ENCODE data around the gene TTYH2.
"Not testable (repeated sequence)": the region's sequence is repeated elsewhere in the genome, so short reads cannot be mapped to it uniquely, and the experiment has no call there.

TTYH2 gene, protein sequence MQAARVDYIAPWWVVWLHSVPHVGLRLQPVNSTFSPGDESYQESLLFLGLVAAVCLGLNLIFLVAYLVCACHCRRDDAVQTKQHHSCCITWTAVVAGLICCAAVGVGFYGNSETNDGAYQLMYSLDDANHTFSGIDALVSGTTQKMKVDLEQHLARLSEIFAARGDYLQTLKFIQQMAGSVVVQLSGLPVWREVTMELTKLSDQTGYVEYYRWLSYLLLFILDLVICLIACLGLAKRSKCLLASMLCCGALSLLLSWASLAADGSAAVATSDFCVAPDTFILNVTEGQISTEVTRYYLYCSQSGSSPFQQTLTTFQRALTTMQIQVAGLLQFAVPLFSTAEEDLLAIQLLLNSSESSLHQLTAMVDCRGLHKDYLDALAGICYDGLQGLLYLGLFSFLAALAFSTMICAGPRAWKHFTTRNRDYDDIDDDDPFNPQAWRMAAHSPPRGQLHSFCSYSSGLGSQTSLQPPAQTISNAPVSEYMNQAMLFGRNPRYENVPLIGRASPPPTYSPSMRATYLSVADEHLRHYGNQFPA

DNA sequence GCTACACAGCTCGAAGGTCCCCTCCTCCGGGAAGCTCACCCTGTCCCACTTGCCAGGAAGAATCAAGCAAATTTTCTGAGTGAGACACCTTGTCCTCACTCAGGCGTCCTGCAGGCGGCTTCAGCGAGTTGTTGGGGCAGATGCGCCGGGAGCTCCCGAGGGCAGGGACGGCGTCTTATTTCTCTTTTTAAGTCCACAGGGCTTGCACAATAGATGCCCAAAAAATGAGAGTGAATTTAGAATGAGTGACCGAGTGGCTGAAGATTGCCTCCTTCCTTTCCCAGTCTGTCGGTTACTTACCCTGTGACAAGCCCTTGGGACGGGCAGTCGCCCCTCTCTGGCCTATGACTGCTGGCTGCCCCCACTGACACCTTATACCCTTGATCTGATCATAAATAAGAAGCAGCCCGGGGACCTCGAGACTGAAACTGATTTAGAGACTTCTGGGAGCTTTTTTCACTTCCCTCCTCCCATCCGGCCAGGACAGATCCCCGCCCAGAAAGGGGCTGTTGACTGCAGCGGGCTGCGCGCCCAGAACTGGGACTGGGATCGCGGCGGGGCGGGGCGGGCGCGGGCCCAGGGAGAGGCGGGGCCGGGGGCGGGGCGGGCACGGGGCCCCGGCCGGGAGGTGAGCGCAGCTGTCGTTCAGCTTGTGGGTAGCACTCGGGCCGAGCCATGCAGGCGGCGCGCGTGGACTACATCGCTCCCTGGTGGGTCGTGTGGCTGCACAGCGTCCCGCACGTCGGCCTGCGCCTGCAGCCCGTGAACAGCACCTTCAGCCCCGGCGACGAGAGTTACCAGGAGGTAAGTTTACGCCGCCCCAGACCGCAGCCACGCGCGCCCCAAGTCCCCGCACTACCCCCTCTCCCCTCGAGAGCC is at the start of gene TTYH2:
TTYH2 (plus strand) TSS at position 659 of the 879 bp plus-strand sequence; CDS start at position 676, 17 bp downstream.
- DNase-seq (ENCODE audit: low read depth in 2 of 2): peak; percentile 22 to 38

DNA sequence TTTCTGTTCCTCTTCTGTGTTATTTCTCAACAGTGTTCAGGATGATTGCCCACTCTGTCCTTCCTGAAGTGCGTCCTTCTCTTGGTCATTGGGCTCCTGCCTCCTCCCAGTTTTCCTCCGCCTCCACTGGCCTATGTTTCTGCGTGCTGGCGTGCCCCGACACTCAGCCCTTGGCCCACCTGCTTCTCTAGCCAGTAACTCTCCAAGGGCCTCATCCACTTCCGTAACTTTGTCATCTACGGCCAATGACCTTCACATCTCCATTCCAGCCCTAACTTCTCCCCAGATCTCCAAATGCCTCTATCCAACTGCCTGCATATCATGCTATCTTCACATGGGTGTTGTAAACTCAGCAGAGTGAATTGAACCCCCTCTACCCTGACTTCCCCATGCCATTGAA is 49.5 kb upstream of the TTYH2 start:
- DNase-seq (ENCODE audit: low read depth in 2 of 2): no peak

GRCh38 chr17:74164446-74165045 is 48.8 kb upstream of the TTYH2 start:
- no peak for DNase-seq (ENCODE audit: low read depth in 2 of 2)

GRCh38 chr17:74165797-74166365 is 47.5 kb upstream of the TTYH2 start:
- DNase-seq (ENCODE audit: low read depth in 2 of 2): no peak

GRCh38 chr17:74170924-74171323 is 42.4 kb upstream of the TTYH2 start:
- DNase-seq (ENCODE audit: low read depth in 2 of 2): no peak

- DNase-seq (ENCODE audit: low read depth in 2 of 2): no peak
Measured at GRCh38 chr17:74172700-74173099, 40.7 kb upstream of the TTYH2 start.

- DNase-seq (ENCODE audit: low read depth in 2 of 2): no peak
Measured at GRCh38 chr17:74176546-74177001, 36.8 kb upstream of the TTYH2 start.

- DNase-seq (ENCODE audit: low read depth in 2 of 2): no peak
Measured at GRCh38 chr17:74177018-74177450, 36.3 kb upstream of the TTYH2 start.

DNA sequence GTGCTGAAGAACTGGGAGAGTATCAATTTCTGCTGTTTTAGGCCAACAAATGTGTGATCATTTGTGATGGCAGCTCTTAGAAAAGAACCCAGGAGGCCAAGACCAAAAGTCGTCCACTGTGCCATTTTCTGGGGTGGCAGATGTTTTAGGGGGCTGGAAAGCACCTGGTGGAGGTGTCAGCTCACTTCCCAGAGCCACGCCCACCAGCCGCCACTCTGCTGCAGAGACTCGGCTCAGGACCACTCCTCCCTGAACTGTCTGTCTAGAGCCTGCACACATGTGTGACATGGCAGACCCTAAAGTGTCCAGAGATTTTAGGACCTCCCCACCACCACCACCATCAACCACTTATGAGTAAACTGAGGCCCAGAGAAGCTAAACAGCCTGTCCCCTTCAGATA is 33.8 kb upstream of the TTYH2 start:
- DNase-seq (ENCODE audit: low read depth in 2 of 2): no peak

DNA sequence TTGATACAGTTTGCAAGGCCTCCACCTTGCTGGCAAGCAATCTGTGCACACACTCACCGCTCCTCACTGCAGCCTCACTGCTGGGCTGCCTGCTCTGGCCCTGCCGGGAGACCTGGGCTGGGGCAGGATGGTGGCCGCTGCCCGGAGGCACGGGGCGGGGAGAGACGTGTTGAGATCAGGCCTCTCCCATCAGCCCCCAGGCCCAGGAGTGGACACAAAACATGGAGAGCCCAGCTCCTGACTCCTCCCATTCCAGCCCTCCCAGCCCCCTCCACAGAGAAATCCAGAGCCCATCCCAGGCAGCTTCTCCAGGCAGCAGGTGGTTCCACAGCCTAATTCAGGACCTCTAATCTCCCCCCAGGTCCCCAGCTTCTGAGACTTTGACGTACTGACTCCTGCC is 33.0 kb upstream of the TTYH2 start:
- no peak for DNase-seq (ENCODE audit: low read depth in 2 of 2)

DNA sequence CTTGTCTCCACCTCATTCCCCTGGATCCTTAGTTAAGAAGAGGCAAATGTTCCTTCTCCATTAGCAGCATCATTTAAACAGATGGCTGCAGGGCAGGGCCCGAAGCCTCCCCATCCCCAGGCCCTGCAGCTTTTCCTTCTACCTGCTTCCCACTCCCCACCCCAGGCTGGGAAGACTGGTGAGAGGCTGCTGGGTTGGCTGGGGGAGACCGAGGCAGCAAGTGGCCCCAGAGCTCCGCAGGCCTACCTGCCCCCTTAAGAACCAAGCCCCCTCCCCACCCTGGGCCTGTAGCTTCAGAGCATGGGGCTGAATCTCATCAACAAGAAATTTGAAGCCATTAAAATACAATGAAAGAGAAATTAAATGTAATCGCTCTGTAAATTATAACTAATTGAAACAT is 32.0 kb upstream of the TTYH2 start:
- DNase-seq (ENCODE audit: low read depth in 2 of 2): no peak

GRCh38 chr17:74182041-74182723 is 31.2 kb upstream of the TTYH2 start:
- no peak for DNase-seq (ENCODE audit: low read depth in 2 of 2)

DNA sequence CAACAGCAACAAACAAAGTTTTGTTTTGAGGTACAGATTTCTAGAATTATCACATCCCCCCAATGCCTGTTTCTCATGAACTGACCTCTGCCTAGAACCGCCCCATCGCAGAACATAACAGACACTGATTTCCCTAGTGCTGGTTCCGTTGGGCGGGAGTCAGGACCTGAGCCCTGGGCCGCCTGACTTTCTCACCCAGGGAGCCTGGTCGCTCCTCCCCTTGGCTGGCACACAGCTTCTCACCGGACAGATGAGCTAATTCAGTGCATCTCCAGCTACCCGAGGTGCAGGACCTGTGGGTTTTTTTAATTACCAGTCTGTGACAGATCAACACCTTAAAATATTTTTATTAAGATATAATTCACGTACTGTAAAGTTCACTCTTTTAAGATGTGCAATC is 30.0 kb upstream of the TTYH2 start:
- DNase-seq (ENCODE audit: low read depth in 2 of 2): no peak

- DNase-seq (ENCODE audit: low read depth in 2 of 2): no peak
Measured at GRCh38 chr17:74185571-74186185, 27.7 kb upstream of the TTYH2 start.

DNA sequence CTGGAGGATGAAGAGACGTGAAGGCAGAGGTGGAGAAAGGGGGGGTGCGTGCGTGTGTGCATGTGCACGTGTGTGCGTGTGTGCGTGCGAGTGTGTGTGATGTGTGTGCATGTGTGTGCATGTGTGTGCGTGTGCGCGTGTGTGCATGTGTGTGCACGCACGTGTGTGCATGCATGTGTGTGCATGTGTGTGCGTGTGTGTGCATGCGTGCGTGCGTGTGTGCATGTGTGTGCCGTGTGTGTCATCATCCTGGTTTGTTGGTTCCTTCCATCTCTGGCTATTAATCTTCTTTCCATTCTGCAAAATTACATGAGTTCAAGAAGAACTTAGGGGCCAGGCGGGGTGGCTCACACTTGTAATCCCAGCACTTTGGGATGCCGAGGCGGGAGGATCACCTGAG is 26.9 kb upstream of the TTYH2 start:
- DNase-seq (ENCODE audit: low read depth in 2 of 2): no peak

DNA sequence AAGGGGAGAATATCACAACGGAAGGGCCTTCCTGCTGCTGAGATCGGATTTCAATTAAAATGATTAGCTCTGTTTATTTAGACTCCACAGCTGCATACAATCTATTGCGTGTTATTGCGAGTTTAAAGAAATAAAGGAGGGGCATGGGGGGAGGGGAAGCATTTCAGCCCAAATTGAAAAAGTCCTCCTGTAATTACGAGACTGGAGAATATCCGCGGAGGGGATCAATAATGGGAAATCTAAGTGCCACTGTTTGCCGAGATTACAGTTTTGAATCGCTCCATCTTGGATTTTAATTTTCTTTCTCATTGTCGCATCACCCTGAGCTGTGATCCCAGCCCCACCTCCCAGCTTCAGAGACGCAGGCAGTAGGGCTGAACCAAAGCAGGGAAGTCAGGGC is 25.6 kb upstream of the TTYH2 start:
- no peak for DNase-seq (ENCODE audit: low read depth in 2 of 2)

GRCh38 chr17:74188687-74189086 is 24.7 kb upstream of the TTYH2 start:
- DNase-seq (ENCODE audit: low read depth in 2 of 2): not testable (repeated sequence)

GRCh38 chr17:74190154-74190553 is 23.2 kb upstream of the TTYH2 start:
- DNase-seq (ENCODE audit: low read depth in 2 of 2): no peak

GRCh38 chr17:74190807-74191406 is 22.5 kb upstream of the TTYH2 start:
- no peak for DNase-seq (ENCODE audit: low read depth in 2 of 2)

Data from activated CD8-positive, alpha-beta memory T cell treated with anti-CD3 and anti-CD28 coated beads for 4 hours (primary cell).